Adrenal gland (tissue), 5 donors: ENCODE measurements around the gene CORO2B.

ENCODE experiments used
- CTCF ChIP-seq, 6 experiments: fragments of 450-650 bp in 4 of 6; fragments of 200-600 bp in 2 of 6; sonication (generic) in 1 of 6; IDR thresholded peaks; 1 replicate in 5 of 6; 2 replicates in 1 of 6; pipeline versions ENCODE4 v1.5.1 to v1.8.0; 2016 to 2021; ENCODE audit warnings: antibody characterized with exemption in 6 of 6, mild to moderate bottlenecking in 2 of 6, moderate library complexity in 1 of 6
- POLR2A ChIP-seq, 2 donors: fragments of 450-650 bp; IDR thresholded peaks; one replicate each; pipeline ENCODE4 v1.6.1; 2017; ENCODE audit warnings: antibody characterized with exemption in 2 of 2, mild to moderate bottlenecking in 2 of 2, moderate library complexity in 1 of 2
- donor health status: DM: no; HTN: no; CAD: no.

- TF ChIP-seq CTCF (IDR thresholded peaks at IDR 0.05) = no peak
- no peak for TF ChIP-seq POLR2A (IDR thresholded peaks at IDR 0.05)
These were observed 79.4 kb downstream of the CORO2B start for GRCh38 chr15:68658151-68658550.
